Left lung (tissue), 10 donors: ENCODE measurements around the gene NOL9. TPM values are rescaled to one million over a fixed set of nuclear protein-coding genes. Genes with fewer than 3 reads are reported as not detected.

ENCODE experiments used
- ATAC-seq: fragments of 200-7000 bp; cut with Tn5 transposase; one replicate; pipeline ENCODE4 v1.9.1; 2020; ENCODE audit warnings: moderate library complexity
- DNase-seq, 4 donors: peaks; one replicate each; pipeline ENCODE4 v3.0.0-alpha.2; 2013 to 2020
- H3K27ac ChIP-seq, 2 donors: fragments of 200-600 bp; sonication (generic) in 1 of 2; one replicate each; pipeline versions ENCODE4 v1.5.0 to v1.8.0; 2020 to 2021
- H3K27me3 ChIP-seq, 2 donors: fragments of 200-600 bp; sonication (generic) in 1 of 2; one replicate each; pipeline versions ENCODE4 v1.5.0 to v1.8.0; 2020 to 2021
- H3K36me3 ChIP-seq, 2 donors: fragments of 200-600 bp; sonication (generic) in 1 of 2; one replicate each; pipeline versions ENCODE4 v1.5.0 to v1.8.0; 2020 to 2021
- H3K4me1 ChIP-seq, 2 donors: fragments of 200-600 bp; one replicate each; pipeline ENCODE4 v1.8.0; 2021
- H3K4me3 ChIP-seq, 2 donors: fragments of 200-600 bp; sonication (generic) in 1 of 2; one replicate each; pipeline versions ENCODE4 v1.5.0 to v1.8.0; 2020 to 2021; ENCODE audit warnings: mild to moderate bottlenecking in 1 of 2
- H3K9me3 ChIP-seq, 2 donors: fragments of 200-600 bp; sonication (generic) in 1 of 2; one replicate each; pipeline versions ENCODE4 v1.5.0 to v1.8.0; 2020 to 2021
- intact Hi-C, 2 donors: fragments of 100-400 bp; cut with DNase I; formaldehyde crosslinking; loops; one replicate each; pipeline versions ENCODE4 v1.11.2 to v1.14.2; 2022
- polyA plus RNA-seq, 6 donors: library from polyadenylated mRNA; unstranded; fragments of 120-200 nt; gene quantifications; one replicate each; pipeline ENCODE4 v1.2.1, GENCODE V29; 2013; ENCODE audit not compliant: insufficient read length in 6 of 6
- total RNA-seq, 2 donors: library from RNA; stranded (reverse); fragmentation: NEBNext Ultra II Directional; extraction: Animal tissue kit (Norgen Biotek cat#: 25700); gene quantifications; one replicate each; pipeline ENCODE4 v1.2.1, GENCODE V29; 2021
- TF ChIP-seq, protein P1 (sequence below), 2 donors: fragments of 200-600 bp; sonication (generic) in 1 of 2; IDR thresholded peaks; one replicate each; pipeline versions ENCODE4 v1.5.0 to v1.8.0; 2021; ENCODE audit warnings: antibody characterized with exemption in 2 of 2
- donor health status: DM: no; HTN: yes; CAD: no.
- donor health status: DM: no; HTN: no; CAD: no.

The NOL9 gene
- total and polyA plus RNA-seq, 8 donors: 19.1 to 30.8 (median 24.8) TPM

GRCh38 chr1:6505367-6506209 is 48.7 kb downstream of the NOL9 start:
- Histone ChIP-seq H3K36me3 (no peaks in the 10 kb centered on the region), H3K9me3 (no peaks in the 10 kb centered on the region), H3K27me3 (peaks cover 0 to 27% of the 10 kb centered on the region in 2 donors), H3K4me3 (no peak overlapping the region), H3K27ac (no peak overlapping the region), H3K4me1 (peaks cover 0 to 6% of the 10 kb centered on the region in 2 donors)
- no peak for ATAC-seq
- no peak for DNase-seq
- intact Hi-C loops: no loop called here
- TF ChIP-seq, protein P1, sequence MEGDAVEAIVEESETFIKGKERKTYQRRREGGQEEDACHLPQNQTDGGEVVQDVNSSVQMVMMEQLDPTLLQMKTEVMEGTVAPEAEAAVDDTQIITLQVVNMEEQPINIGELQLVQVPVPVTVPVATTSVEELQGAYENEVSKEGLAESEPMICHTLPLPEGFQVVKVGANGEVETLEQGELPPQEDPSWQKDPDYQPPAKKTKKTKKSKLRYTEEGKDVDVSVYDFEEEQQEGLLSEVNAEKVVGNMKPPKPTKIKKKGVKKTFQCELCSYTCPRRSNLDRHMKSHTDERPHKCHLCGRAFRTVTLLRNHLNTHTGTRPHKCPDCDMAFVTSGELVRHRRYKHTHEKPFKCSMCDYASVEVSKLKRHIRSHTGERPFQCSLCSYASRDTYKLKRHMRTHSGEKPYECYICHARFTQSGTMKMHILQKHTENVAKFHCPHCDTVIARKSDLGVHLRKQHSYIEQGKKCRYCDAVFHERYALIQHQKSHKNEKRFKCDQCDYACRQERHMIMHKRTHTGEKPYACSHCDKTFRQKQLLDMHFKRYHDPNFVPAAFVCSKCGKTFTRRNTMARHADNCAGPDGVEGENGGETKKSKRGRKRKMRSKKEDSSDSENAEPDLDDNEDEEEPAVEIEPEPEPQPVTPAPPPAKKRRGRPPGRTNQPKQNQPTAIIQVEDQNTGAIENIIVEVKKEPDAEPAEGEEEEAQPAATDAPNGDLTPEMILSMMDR (IDR thresholded peaks at IDR 0.05): no peak

GRCh38 chr1:6504887-6505286 is 49.4 kb downstream of the NOL9 start:
- Histone ChIP-seq H3K27me3 (peaks cover 0 to 27% of the 10 kb centered on the region in 2 donors), H3K27ac (no peak overlapping the region), H3K4me3 (no peak overlapping the region), H3K9me3 (no peaks in the 10 kb centered on the region), H3K36me3 (no peaks in the 10 kb centered on the region), H3K4me1 (peaks cover 0 to 6% of the 10 kb centered on the region in 2 donors)
- TF ChIP-seq, protein P1 (IDR thresholded peaks at IDR 0.05): no peak
- ATAC-seq (no peak), DNase-seq (no peak)
- intact Hi-C loops: no loop called here

DNA sequence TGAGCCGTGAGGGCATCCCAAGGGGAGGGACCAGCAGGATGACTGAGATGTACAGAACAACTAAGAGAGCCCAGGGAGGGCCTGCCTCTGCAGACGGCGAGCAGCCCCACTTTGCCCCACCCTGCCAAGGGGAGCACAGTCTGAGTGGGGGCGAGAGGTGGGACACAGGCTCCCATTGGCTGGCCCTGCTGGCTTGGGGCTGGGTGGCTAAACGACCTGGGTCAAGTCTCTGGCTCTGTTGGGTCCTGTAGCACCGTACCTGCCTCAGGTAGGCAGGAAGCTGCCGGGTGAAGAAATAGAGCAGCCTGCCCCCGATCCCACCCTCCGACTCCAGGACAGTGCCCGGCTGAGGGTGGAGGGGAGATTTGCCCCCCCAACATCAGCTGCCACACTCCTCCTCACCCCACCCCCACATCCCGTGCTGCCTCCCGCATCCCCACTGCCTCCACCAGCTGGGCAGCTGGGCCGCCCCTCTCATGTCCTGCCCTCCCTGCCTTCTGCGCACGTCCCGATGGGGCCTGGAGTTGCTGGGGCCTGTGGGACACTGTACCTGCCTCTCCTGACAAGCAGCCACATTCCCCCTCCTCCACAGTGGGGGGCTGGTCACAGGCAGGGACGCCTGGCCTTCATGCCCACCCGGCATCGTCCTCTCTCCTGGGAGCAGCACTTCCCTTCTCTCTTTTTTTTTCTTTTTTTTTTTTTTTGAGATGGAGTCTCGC is 50.3 kb downstream of the NOL9 start:
- no peak overlapping the region for H3K4me3 ChIP-seq
- no peak for ATAC-seq
- peaks cover 0 to 23% of the 10 kb centered on the region in 2 donors for H3K27me3 ChIP-seq
- H3K4me1 ChIP-seq: peaks cover 0 to 6% of the 10 kb centered on the region in 2 donors
- intact Hi-C loops: no loop called here
- TF ChIP-seq, protein P1 (IDR thresholded peaks at IDR 0.05): no peak
- no peaks in the 10 kb centered on the region for H3K9me3 ChIP-seq
- no peaks in the 10 kb centered on the region for H3K36me3 ChIP-seq
- no peak overlapping the region for H3K27ac ChIP-seq
- DNase-seq: no peak

DNA sequence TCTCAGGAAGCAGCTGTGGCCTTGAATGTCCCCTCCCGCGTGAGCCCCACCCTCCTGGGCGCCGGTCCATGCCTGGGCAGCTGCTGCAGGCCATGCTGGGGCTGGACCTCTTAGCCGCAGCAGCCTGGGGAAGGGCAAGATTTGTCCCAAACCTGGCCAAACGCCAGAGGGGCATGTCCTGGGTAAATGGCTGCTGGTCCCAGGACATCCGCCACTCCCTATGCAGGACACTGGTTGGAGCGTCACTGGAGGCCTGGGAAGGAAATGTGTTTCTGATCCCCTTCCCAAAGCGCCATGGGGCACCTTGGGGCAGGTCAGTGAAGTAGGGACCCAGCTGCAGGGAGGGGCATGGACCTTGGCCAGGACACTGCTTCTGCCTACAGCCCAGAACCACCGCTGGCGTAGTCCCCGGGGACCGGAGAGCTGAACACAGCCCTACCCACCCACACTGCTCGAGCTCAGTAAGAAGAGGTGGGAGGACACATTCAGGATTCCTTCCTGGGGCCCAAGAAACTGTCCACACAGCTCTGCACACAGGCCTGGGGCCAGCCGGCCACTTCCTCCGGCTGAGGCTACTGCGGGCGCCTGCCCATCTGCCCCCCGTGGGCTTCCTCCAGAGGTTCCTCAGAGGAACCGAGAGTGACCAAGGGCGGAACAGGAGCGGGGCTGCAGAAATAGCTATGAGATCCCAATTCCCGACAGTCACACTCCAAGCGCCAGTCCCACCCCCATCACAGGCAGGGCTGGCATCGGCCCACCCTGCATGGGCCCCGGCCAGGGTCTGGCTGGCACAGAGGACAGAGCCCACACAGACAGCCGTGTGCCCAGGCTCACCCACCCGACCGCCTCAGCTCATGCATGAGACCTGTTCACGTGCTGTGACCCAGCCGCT is 52.1 kb downstream of the NOL9 start:
- no peak overlapping the region for H3K27ac ChIP-seq
- peaks cover 0 to 13% of the 10 kb centered on the region in 2 donors for H3K4me1 ChIP-seq
- no peaks in the 10 kb centered on the region for H3K9me3 ChIP-seq
- ATAC-seq (no peak), DNase-seq (no peak)
- no peaks in the 10 kb centered on the region for H3K36me3 ChIP-seq
- peaks cover 0 to 34% of the 10 kb centered on the region in 2 donors for H3K27me3 ChIP-seq
- H3K4me3 ChIP-seq: no peak overlapping the region
- intact Hi-C loops: no loop called here
- TF ChIP-seq, protein P1 (IDR thresholded peaks at IDR 0.05): no peak
